Measurements from ENCODE around the gene CDADC1.
"Not testable (repeated sequence)": the region's sequence is repeated elsewhere in the genome, so short reads cannot be mapped to it uniquely, and the experiment has no call there.

The CDADC1 gene

GRCh38 chr13:49319951-49320350, 72.2 kb downstream of the CDADC1 start:
- DNase-seq: no peak

- DNase-seq: no peak
These were observed 73.2 kb downstream of the CDADC1 start for GRCh38 chr13:49320975-49321374.

- no peak for DNase-seq
These were observed 75.0 kb downstream of the CDADC1 start for GRCh38 chr13:49322702-49323101.

GRCh38 chr13:49323344-49323743, 75.6 kb downstream of the CDADC1 start:
- DNase-seq: no peak

GRCh38 chr13:49326222-49326917, 78.6 kb downstream of the CDADC1 start:
- DNase-seq: no peak

GRCh38 chr13:49327145-49327544, 79.4 kb downstream of the CDADC1 start:
- DNase-seq: not testable (repeated sequence)

- no peak for DNase-seq
These were observed 82.3 kb downstream of the CDADC1 start for GRCh38 chr13:49329831-49330545.

GRCh38 chr13:49330546-49330864, 82.8 kb downstream of the CDADC1 start:
- no peak for DNase-seq

- DNase-seq: no peak
These were observed 88.9 kb downstream of the CDADC1 start for GRCh38 chr13:49336655-49337054.

GRCh38 chr13:49340161-49340560, 92.4 kb downstream of the CDADC1 start:
- no peak for DNase-seq

- DNase-seq: no peak
These were observed 93.8 kb downstream of the CDADC1 start for GRCh38 chr13:49341517-49341916.

- DNase-seq: no peak
These were observed 94.2 kb downstream of the CDADC1 start for GRCh38 chr13:49341941-49342340.

- no peak for DNase-seq
These were observed 94.7 kb downstream of the CDADC1 start for GRCh38 chr13:49342454-49342853.

Measured in activated CD4-positive, alpha-beta T cell treated with anti-CD3 and anti-CD28 coated beads, Interleukin-2, Interleukin-6, amounts not matched to agents 100 ng/mL and 50 ng/mL, durations not matched to agents 16 hours and 8 hours (primary cell).